Loucy (cell line): ENCODE data around the gene RHBG.

Experiments used
- H2AFZ ChIP-seq: fragments of 200-600 bp; sonication (generic); 2 replicates; pipeline ENCODE4 v1.6.0; 2016; ENCODE audit warnings: antibody characterized with exemption, mild to moderate bottlenecking, low read length, moderate library complexity
- H3F3A ChIP-seq: fragments of 200-600 bp; 2 replicates; pipeline ENCODE4 v1.6.0; 2016; ENCODE audit warnings: antibody characterized with exemption, low read depth, mild to moderate bottlenecking
- H3K27me3 ChIP-seq: fragments of 200-600 bp; sonication (generic); 2 replicates; pipeline ENCODE4 v1.6.1; 2014; ENCODE audit warnings: low read length, mild to moderate bottlenecking; ENCODE audit not compliant: insufficient read depth, poor library complexity, severe bottlenecking
- H3K36me3 ChIP-seq: fragments of 200-600 bp; sonication (generic); 2 replicates; pipeline ENCODE4 v1.6.1; 2016; ENCODE audit warnings: low read length; ENCODE audit not compliant: insufficient read depth
- H3K4me1 ChIP-seq: fragments of 200-600 bp; sonication (generic); 2 replicates; pipeline ENCODE4 v1.5.1; 2014; ENCODE audit warnings: low read length, mild to moderate bottlenecking; ENCODE audit not compliant: insufficient read depth, poor library complexity, severe bottlenecking
- H3K4me2 ChIP-seq: fragments of 200-600 bp; sonication (generic); 2 replicates; pipeline ENCODE4 v1.6.0; 2014; ENCODE audit warnings: antibody characterized with exemption, low read length, low read depth, mild to moderate bottlenecking; ENCODE audit not compliant: poor library complexity, severe bottlenecking
- H3K4me3 ChIP-seq: fragments of 200-600 bp; sonication (generic); 2 replicates; pipeline ENCODE4 v1.5.1; 2014; ENCODE audit warnings: low read length, mild to moderate bottlenecking, mixed read lengths; ENCODE audit not compliant: poor library complexity, severe bottlenecking
- H3K79me2 ChIP-seq: fragments of 200-600 bp; sonication (generic); 2 replicates; pipeline ENCODE4 v1.6.1; 2014; ENCODE audit warnings: low read length; ENCODE audit not compliant: insufficient read depth
- H3K9ac ChIP-seq: fragments of 200-600 bp; sonication (generic); 2 replicates; pipeline ENCODE4 v1.6.0; 2014; ENCODE audit warnings: mild to moderate bottlenecking, low read depth, low read length, moderate library complexity; ENCODE audit not compliant: poor library complexity, severe bottlenecking
- H3K9me2 ChIP-seq: fragments of 200-600 bp; sonication (generic); replicated peaks from 2 replicates; pipeline ENCODE4 v1.6.1; 2016; ENCODE audit warnings: low read depth, low read length, mixed read lengths
- H3K9me3 ChIP-seq: fragments of 200-600 bp; sonication (generic); 2 replicates; pipeline ENCODE4 v1.6.1; 2014; ENCODE audit warnings: mild to moderate bottlenecking, antibody characterized with exemption, low read length, low read depth; ENCODE audit not compliant: insufficient read depth
- H4K20me1 ChIP-seq: fragments of 200-600 bp; sonication (generic); 2 replicates; pipeline ENCODE4 v1.6.0; 2014; ENCODE audit warnings: antibody characterized with exemption, low read length, mild to moderate bottlenecking; ENCODE audit not compliant: insufficient read depth, poor library complexity, severe bottlenecking
- CTCF ChIP-seq: fragments of 200-600 bp; sonication (generic); conservative IDR thresholded peaks from 2 replicates; pipeline ENCODE4 v1.5.1; 2014; ENCODE audit warnings: mild to moderate bottlenecking, antibody characterized with exemption, low read length
- EZH2phosphoT487 ChIP-seq: fragments of 200-600 bp; IDR thresholded peaks from 2 replicates; pipeline ENCODE4 v1.6.1; 2018; ENCODE audit warnings: antibody characterized with exemption, mild to moderate bottlenecking, moderate library complexity, borderline replicate concordance

Gene RHBG

DNA sequence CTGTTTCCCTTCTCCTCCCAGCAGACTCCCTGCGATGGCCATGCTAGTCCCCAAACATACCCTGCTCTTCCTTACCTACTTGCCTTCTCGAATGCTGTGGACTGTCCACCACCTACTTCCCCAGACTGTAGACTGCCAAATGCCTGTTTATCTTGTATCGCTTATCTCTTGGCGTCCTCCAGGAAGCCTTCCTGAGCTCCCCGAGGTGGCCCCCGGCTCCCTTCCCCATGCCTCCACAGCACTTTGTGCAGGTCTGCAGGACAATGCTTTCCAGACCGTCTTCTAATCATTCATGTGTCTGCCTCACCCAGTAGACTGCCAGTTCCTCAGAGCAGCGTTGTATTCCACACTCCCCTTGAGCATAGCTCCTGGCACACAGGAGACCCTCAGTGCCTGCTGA lies 41.7 kb downstream of the RHBG start:
- H3K27me3 ChIP-seq = no peaks in the 10 kb centered on the region
- no peaks in the 10 kb centered on the region for H4K20me1 ChIP-seq

GRCh38 chr1:156412653-156413321 lies 43.8 kb downstream of the RHBG start:
- no peaks in the 10 kb centered on the region for H3K79me2 ChIP-seq
- H3K27me3 ChIP-seq = no peaks in the 10 kb centered on the region
- H3K4me1 ChIP-seq = no peaks in the 10 kb centered on the region
- no peaks in the 10 kb centered on the region for H3K9me3 ChIP-seq
- H3K4me2 ChIP-seq = no peak overlapping the region
- no peaks in the 10 kb centered on the region for H3F3A ChIP-seq
- no peaks in the 10 kb centered on the region for H4K20me1 ChIP-seq
- TF ChIP-seq CTCF (no peak), EZH2phosphoT487 (no peak)
- H2AFZ ChIP-seq = no peak overlapping the region
- H3K9me2 ChIP-seq = no peaks in the 10 kb centered on the region
- H3K9ac ChIP-seq = no peak overlapping the region
- H3K4me3 ChIP-seq = no peak overlapping the region
- H3K36me3 ChIP-seq = no peaks in the 10 kb centered on the region

More for the DNA sequence above, 41.7 kb downstream of the RHBG start:
- no peaks in the 10 kb centered on the region for H3K36me3 ChIP-seq
- TF ChIP-seq EZH2phosphoT487 = no peak
- H3K4me1 ChIP-seq = no peaks in the 10 kb centered on the region
- H2AFZ ChIP-seq = no peak overlapping the region
- H3K79me2 ChIP-seq = no peaks in the 10 kb centered on the region
- no peak overlapping the region for H3K4me2 ChIP-seq
- H3K9ac ChIP-seq = no peak overlapping the region
- no peaks in the 10 kb centered on the region for H3F3A ChIP-seq
- H3K9me3 ChIP-seq = no peaks in the 10 kb centered on the region
- no peaks in the 10 kb centered on the region for H3K9me2 ChIP-seq
- no peak overlapping the region for H3K4me3 ChIP-seq

GRCh38 chr1:156413391-156414246 lies 44.6 kb downstream of the RHBG start:
- TF ChIP-seq CTCF = no peak
- no peak for TF ChIP-seq EZH2phosphoT487
- Histone ChIP-seq H2AFZ (no peak overlapping the region), H3K9ac (no peak overlapping the region), H3K9me3 (no peaks in the 10 kb centered on the region), H3K9me2 (no peaks in the 10 kb centered on the region), H3K4me1 (no peaks in the 10 kb centered on the region), H3K79me2 (no peaks in the 10 kb centered on the region), H3K4me2 (no peak overlapping the region), H3K4me3 (no peak overlapping the region), H3K36me3 (no peaks in the 10 kb centered on the region), H3F3A (no peaks in the 10 kb centered on the region), H4K20me1 (no peaks in the 10 kb centered on the region), H3K27me3 (no peaks in the 10 kb centered on the region)
